PC-9 (cell line): ENCODE results near the gene ALX4. TPM values are rescaled to one million over a fixed set of nuclear protein-coding genes. Genes with fewer than 3 reads are reported as not detected.

Experiments
- BruUV-seq: library from RNA; stranded (reverse); fragments of 400-500 nt; replicated peaks from 2 replicates; lab custom pipeline; 2021; lab: Mats Ljungman, UMichigan
- CTCF ChIA-PET: fragments of 300-600 bp; sonication (Branson Sonifier 250); formaldehyde crosslinking; loops from one replicate; lab custom pipeline; 2022; ENCODE audit warnings: antibody characterized with exemption; lab: Charles Lee
- POLR2A ChIA-PET: fragments of 300-600 bp; sonication (Branson Sonifier 250); formaldehyde crosslinking; loops from one replicate; lab custom pipeline; 2022; ENCODE audit warnings: antibody characterized with exemption; ENCODE audit not compliant: unreplicated experiment; lab: Charles Lee
- DNase-seq, 2 experiments: peaks; one replicate each; pipeline versions ENCODE4 v3.0.0 to v3.0.0-alpha.2; 2015 to 2022; ENCODE audit warnings: mixed read lengths in 1 of 2
- H2AFZ ChIP-seq: fragments of 200-600 bp; sonication (generic); 2 replicates; pipeline ENCODE4 v1.8.1; 2017; ENCODE audit warnings: antibody characterized with exemption
- H3F3A ChIP-seq: fragments of 200-600 bp; sonication (generic); 2 replicates; pipeline ENCODE4 v1.8.1; 2017; ENCODE audit warnings: antibody characterized with exemption, mild to moderate bottlenecking, low read depth; ENCODE audit not compliant: insufficient read depth
- H3K27ac ChIP-seq: fragments of 200-600 bp; sonication (generic); 2 replicates; pipeline ENCODE4 v1.6.1; 2016; ENCODE audit warnings: mixed run types
- H3K27me3 ChIP-seq: fragments of 200-600 bp; sonication (generic); 2 replicates; pipeline ENCODE4 v1.6.1; 2016; ENCODE audit warnings: low read depth, mixed run types; ENCODE audit not compliant: insufficient read depth
- H3K36me3 ChIP-seq: fragments of 200-600 bp; sonication (generic); 2 replicates; pipeline ENCODE4 v1.6.1; 2016; ENCODE audit warnings: low read depth, mixed run types
- H3K4me1 ChIP-seq: fragments of 200-600 bp; sonication (generic); replicated peaks from 2 replicates; pipeline ENCODE4 v1.6.1; 2016; ENCODE audit warnings: mixed run types; ENCODE audit not compliant: insufficient read depth
- H3K4me2 ChIP-seq: fragments of 200-600 bp; sonication (generic); 2 replicates; pipeline ENCODE4 v1.6.1; 2017; ENCODE audit warnings: mixed run types
- H3K4me3 ChIP-seq: fragments of 200-600 bp; sonication (generic); 2 replicates; pipeline ENCODE4 v1.6.1; 2016; ENCODE audit warnings: mixed run types
- H3K79me2 ChIP-seq: fragments of 200-600 bp; sonication (generic); 2 replicates; pipeline ENCODE4 v1.6.1; 2017; ENCODE audit warnings: low read depth, mixed run types
- H3K9me2 ChIP-seq: fragments of 200-600 bp; sonication (generic); 2 replicates; pipeline ENCODE4 v1.8.1; 2017; ENCODE audit warnings: mild to moderate bottlenecking; ENCODE audit not compliant: insufficient read depth
- H3K9me3 ChIP-seq: fragments of 200-600 bp; sonication (generic); 2 replicates; pipeline ENCODE4 v1.8.1; 2016; ENCODE audit warnings: low read depth; ENCODE audit not compliant: insufficient read depth
- H4K20me1 ChIP-seq: fragments of 200-600 bp; sonication (generic); 2 replicates; pipeline ENCODE4 v1.8.1; 2017; ENCODE audit not compliant: insufficient read depth
- EZH2 ChIP-seq: fragments of 200-600 bp; sonication (generic); IDR thresholded peaks from 2 replicates; pipeline ENCODE4 v1.8.0; 2017; ENCODE audit warnings: antibody characterized with exemption, low read depth
- intact Hi-C: fragments of 100-400 bp; cut with micrococcal nuclease; formaldehyde crosslinking; loops from one replicate; pipeline ENCODE4 v1.10.0; 2022; ENCODE audit not compliant: unreplicated experiment
- total RNA-seq: library from RNA; stranded (reverse); gene quantifications from 2 replicates; pipeline ENCODE4 v1.2.3, GENCODE V29; 2021
- TF ChIP-seq, protein P1 (sequence below): fragments of 200-600 bp; sonication (generic); conservative IDR thresholded peaks from 2 replicates; pipeline ENCODE4 v1.6.1; 2017; ENCODE audit warnings: mixed run types, antibody characterized with exemption, mild to moderate bottlenecking, moderate library complexity

The ALX4 gene
- total RNA-seq, 1 experiment from 2014 or later: not detected

- ChIA-PET CTCF (no interaction called here), POLR2A (no interaction called here)
- Histone ChIP-seq H2AFZ (no peak overlapping the region), H3K4me1 (no peaks in the 10 kb centered on the region), H3K36me3 (no peaks in the 10 kb centered on the region), H3K9me2 (no peaks in the 10 kb centered on the region), H3K9me3 (no peaks in the 10 kb centered on the region), H3K27ac (no peak overlapping the region), H3K27me3 (0 out of 2 replicates have a peak, but pooled peaks cover 3% of the 10 kb centered on the region), H3F3A (no peaks in the 10 kb centered on the region), H3K79me2 (no peaks in the 10 kb centered on the region), H3K4me3 (no peak overlapping the region), H3K4me2 (no peak overlapping the region), H4K20me1 (no peaks in the 10 kb centered on the region)
- no peak for DNase-seq
- TF ChIP-seq, protein P1, sequence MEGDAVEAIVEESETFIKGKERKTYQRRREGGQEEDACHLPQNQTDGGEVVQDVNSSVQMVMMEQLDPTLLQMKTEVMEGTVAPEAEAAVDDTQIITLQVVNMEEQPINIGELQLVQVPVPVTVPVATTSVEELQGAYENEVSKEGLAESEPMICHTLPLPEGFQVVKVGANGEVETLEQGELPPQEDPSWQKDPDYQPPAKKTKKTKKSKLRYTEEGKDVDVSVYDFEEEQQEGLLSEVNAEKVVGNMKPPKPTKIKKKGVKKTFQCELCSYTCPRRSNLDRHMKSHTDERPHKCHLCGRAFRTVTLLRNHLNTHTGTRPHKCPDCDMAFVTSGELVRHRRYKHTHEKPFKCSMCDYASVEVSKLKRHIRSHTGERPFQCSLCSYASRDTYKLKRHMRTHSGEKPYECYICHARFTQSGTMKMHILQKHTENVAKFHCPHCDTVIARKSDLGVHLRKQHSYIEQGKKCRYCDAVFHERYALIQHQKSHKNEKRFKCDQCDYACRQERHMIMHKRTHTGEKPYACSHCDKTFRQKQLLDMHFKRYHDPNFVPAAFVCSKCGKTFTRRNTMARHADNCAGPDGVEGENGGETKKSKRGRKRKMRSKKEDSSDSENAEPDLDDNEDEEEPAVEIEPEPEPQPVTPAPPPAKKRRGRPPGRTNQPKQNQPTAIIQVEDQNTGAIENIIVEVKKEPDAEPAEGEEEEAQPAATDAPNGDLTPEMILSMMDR: no peak
- TF ChIP-seq EZH2: no peak
- intact Hi-C loops: no loop called here
- no TSS peak for BruUV-seq
These were observed 49.9 kb downstream of the ALX4 start for GRCh38 chr11:44260081-44260480.

GRCh38 chr11:44258839-44259420 is 51.0 kb downstream of the ALX4 start:
- Histone ChIP-seq H3F3A (no peaks in the 10 kb centered on the region), H3K9me2 (no peaks in the 10 kb centered on the region), H3K27ac (no peak overlapping the region), H4K20me1 (no peaks in the 10 kb centered on the region), H3K27me3 (no peaks in the 10 kb centered on the region), H3K9me3 (no peaks in the 10 kb centered on the region), H3K36me3 (no peaks in the 10 kb centered on the region), H3K4me1 (no peaks in the 10 kb centered on the region), H2AFZ (no peak overlapping the region), H3K4me2 (no peak overlapping the region), H3K4me3 (no peak overlapping the region), H3K79me2 (no peaks in the 10 kb centered on the region)
- ChIA-PET CTCF (no interaction called here), POLR2A (no interaction called here)
- intact Hi-C loops: no loop called here
- no TSS peak for BruUV-seq
- no peak for DNase-seq
- TF ChIP-seq, protein P1: no peak
- TF ChIP-seq EZH2: no peak

DNA sequence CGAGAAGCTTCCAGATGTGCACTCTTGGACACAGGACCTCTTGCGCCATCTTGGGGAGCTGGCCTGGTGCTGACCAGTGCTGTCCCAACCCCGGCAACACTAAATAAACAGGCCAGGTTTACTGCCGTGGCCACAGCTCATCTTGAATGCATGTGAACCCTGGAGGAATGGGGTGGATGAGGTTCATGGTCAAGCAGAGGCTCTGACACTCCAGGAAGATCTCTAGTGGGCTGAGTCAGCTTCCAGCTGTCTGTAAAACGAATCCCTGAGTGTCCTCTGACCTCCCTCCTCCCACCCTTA is 51.8 kb downstream of the ALX4 start:
- H3K27me3 ChIP-seq: no peaks in the 10 kb centered on the region
- intact Hi-C loops: no loop called here
- H4K20me1 ChIP-seq: no peaks in the 10 kb centered on the region
- no peak overlapping the region for H3K4me2 ChIP-seq
- DNase-seq: no peak
- POLR2A ChIA-PET: no interaction called here
- H3K9me3 ChIP-seq: peaks cover 4% of the 10 kb centered on the region
- CTCF ChIA-PET: no interaction called here
- H3K36me3 ChIP-seq: no peaks in the 10 kb centered on the region
- BruUV-seq: no TSS peak
- H3K27ac ChIP-seq: no peak overlapping the region
- H3K4me3 ChIP-seq: no peak overlapping the region
- H2AFZ ChIP-seq: no peak overlapping the region
- no peak for TF ChIP-seq EZH2
- TF ChIP-seq, protein P1: no peak
- H3K4me1 ChIP-seq: no peaks in the 10 kb centered on the region
- no peaks in the 10 kb centered on the region for H3K79me2 ChIP-seq
- H3K9me2 ChIP-seq: no peaks in the 10 kb centered on the region
- no peaks in the 10 kb centered on the region for H3F3A ChIP-seq
